ENCODE results near the gene DAAM2.

The DAAM2 gene

GRCh38 chr6:39925191-39925930, 133.2 kb downstream of the DAAM2 start:
- no peak for DNase-seq

- DNase-seq, result no peak
Measured at GRCh38 chr6:39925931-39926290, 133.7 kb downstream of the DAAM2 start.

GRCh38 chr6:39926668-39927067, 134.5 kb downstream of the DAAM2 start:
- DNase-seq, result no peak

- DNase-seq, result no peak
Measured at GRCh38 chr6:39927159-39927558, 135.0 kb downstream of the DAAM2 start.

- DNase-seq, result no peak
Measured at GRCh38 chr6:39929039-39929732, 137.0 kb downstream of the DAAM2 start.

GRCh38 chr6:39929733-39930461, 137.7 kb downstream of the DAAM2 start:
- DNase-seq, result no peak

GRCh38 chr6:39930540-39930939, 138.4 kb downstream of the DAAM2 start:
- no peak for DNase-seq

- DNase-seq, result peak in 7 of 56 donors; percentile 6 to 42 (median 16)
Measured at GRCh38 chr6:39931607-39932006, 139.4 kb downstream of the DAAM2 start.

- DNase-seq, result no peak
Measured at GRCh38 chr6:39932386-39932910, 140.3 kb downstream of the DAAM2 start.

GRCh38 chr6:39933669-39934130, 141.5 kb downstream of the DAAM2 start:
- no peak for DNase-seq

GRCh38 chr6:39934131-39934757, 142.1 kb downstream of the DAAM2 start, which contains the start of gene MOCS1:
Gene MOCS1, minus strand, starts transcription at chr6:39934462. Its CDS starts 45 bp downstream, at chr6:39934417.
- DNase-seq, result peak in 55 of 56 donors; percentile 37 to 91 (median 78)

GRCh38 chr6:39935241-39935640, 143.1 kb downstream of the DAAM2 start:
- DNase-seq, result no peak

GRCh38 chr6:39936857-39937256, 144.7 kb downstream of the DAAM2 start:
- DNase-seq, result no peak

GRCh38 chr6:39937686-39938333, 145.6 kb downstream of the DAAM2 start:
- no peak for DNase-seq

GRCh38 chr6:39938773-39939654, 146.8 kb downstream of the DAAM2 start:
- no peak for DNase-seq

GRCh38 chr6:39941138-39941537, 149.0 kb downstream of the DAAM2 start:
- no peak for DNase-seq

GRCh38 chr6:39941820-39942219, 149.6 kb downstream of the DAAM2 start:
- DNase-seq, result no peak

- DNase-seq, result no peak
Measured at GRCh38 chr6:39942903-39943580, 150.9 kb downstream of the DAAM2 start.

- DNase-seq, result no peak
Measured at GRCh38 chr6:39945626-39946025, 153.4 kb downstream of the DAAM2 start.

All from amygdala (tissue), 56 donors.